ENCODE data around the gene MCTP2. TPM values are rescaled to one million over a fixed set of nuclear protein-coding genes. Genes with fewer than 3 reads are reported as not detected.

MCTP2 gene
- total and polyA plus RNA-seq, 2 of the 8 experiments (the other 6 are each of a cell fraction or from before 2014, with no cell fraction given) = 3.4 to 4.5 TPM

GRCh38 chr15:94237903-94238302 is 6.5 kb downstream of the MCTP2 start:
- no peak for TF ChIP-seq BCL11A (IDR thresholded peaks at IDR 0.05; ENCODE audit: low read depth in 2 of 2, low read length in 2 of 2)
- TF ChIP-seq CEBPB (IDR thresholded peaks at IDR 0.05; ENCODE audit: low read depth, low read length) = no peak
- no peak for TF ChIP-seq CHD1 (IDR thresholded peaks at IDR 0.05; ENCODE audit: low read depth, low read length)
- TF ChIP-seq EP300 (IDR thresholded peaks at IDR 0.05; ENCODE audit: borderline replicate concordance in 1 of 2, low read depth in 2 of 2, low read length in 2 of 2) = no peak
- TF ChIP-seq EGR1 (IDR thresholded peaks at IDR 0.05; ENCODE audit: borderline replicate concordance, low read depth, low read length) = no peak
- no peak for TF ChIP-seq RXRA (IDR thresholded peaks at IDR 0.05; ENCODE audit: insufficient read depth, low read depth, low read length)
- TF ChIP-seq SP2 (IDR thresholded peaks at IDR 0.05; ENCODE audit: low read length) = no peak
- no peak for TF ChIP-seq POU5F1 (IDR thresholded peaks at IDR 0.05; ENCODE audit: low read depth, low read length)
- TF ChIP-seq SP4 (IDR thresholded peaks at IDR 0.05; ENCODE audit: low read length) = no peak
- no peak for TF ChIP-seq TCF12 (IDR thresholded peaks at IDR 0.05; ENCODE audit: low read depth, low read length)
- TF ChIP-seq POLR2A (IDR thresholded peaks at IDR 0.05; ENCODE audit: control extremely low read depth in 1 of 2, low read depth in 2 of 2, low read length in 2 of 2) = no peak
- TF ChIP-seq RAD21 (IDR thresholded peaks at IDR 0.05 in 1 of 2, conservative IDR thresholded peaks at IDR 0.05 in 1 of 2; ENCODE audit: low read depth in 2 of 2, low read length in 2 of 2) = no peak
- TF ChIP-seq SIN3A (conservative IDR thresholded peaks at IDR 0.05 in 1 of 2, IDR thresholded peaks at IDR 0.05 in 1 of 2; ENCODE audit: low read depth in 1 of 2, low read length in 2 of 2) = no peak
- Histone ChIP-seq H4K91ac (replicated peaks; ENCODE audit: insufficient read length, low read length) (no peak overlapping the region), H3K23ac (ENCODE audit: insufficient read length) (no peak overlapping the region), H4K8ac (ENCODE audit: extremely low read depth, insufficient read depth, low read length) (no peak overlapping the region), H3K56ac (replicated peaks; ENCODE audit: insufficient read length, low read depth, low read length) (no peak overlapping the region), H2BK120ac (replicated peaks; ENCODE audit: low read depth, low read length) (no peak overlapping the region), H2BK5ac (ENCODE audit: low read depth, low read length) (no peak overlapping the region), H4K20me1 (replicated peaks in 1 of 2; ENCODE audit: control insufficient read depth in 1 of 2, insufficient read depth in 2 of 2, low read length in 2 of 2) (no peaks in the 10 kb centered on the region), H3K36me3 (ENCODE audit: control insufficient read depth in 2 of 4, insufficient read depth in 4 of 4, low read length in 3 of 4) (no peaks in the 10 kb centered on the region), H3K4me3 (ENCODE audit: extremely low read depth in 1 of 4, insufficient read depth in 2 of 4, low read depth in 3 of 4, low read length in 4 of 4) (no peak overlapping the region), H3K4me2 (ENCODE audit: insufficient read depth in 1 of 2, low read depth in 2 of 2, low read length in 2 of 2) (no peak overlapping the region), H2AK5ac (ENCODE audit: low read depth, low read length) (no peak overlapping the region), H3K4me1 (replicated peaks in 1 of 4; ENCODE audit: control insufficient read depth in 3 of 4, insufficient read depth in 4 of 4, low read length in 3 of 4) (no peaks in the 10 kb centered on the region; a peak in 1 of 7 replicates), H3K18ac (ENCODE audit: extremely low read depth, low read length) (no peak overlapping the region), H2BK20ac (ENCODE audit: low read length) (no peak overlapping the region), H4K5ac (ENCODE audit: insufficient read length, low read depth, low read length) (no peak overlapping the region), H3K27me3 (replicated peaks in 1 of 4; ENCODE audit: control insufficient read depth in 3 of 4, extremely low read depth in 1 of 4, insufficient read depth in 3 of 4, low read length in 3 of 4) (no peaks in the 10 kb centered on the region; a peak in 1 of 7 replicates), H3K4ac (replicated peaks; ENCODE audit: insufficient read length, low read depth, low read length) (no peak overlapping the region), H3K27ac (ENCODE audit: low read depth, low read length) (no peak overlapping the region), H3K9me3 (ENCODE audit: insufficient read depth in 2 of 2, low read depth in 1 of 2, low read length in 1 of 2) (no peaks in the 10 kb centered on the region), H2AFZ (ENCODE audit: low read length) (no peak overlapping the region), H3K79me2 (ENCODE audit: control insufficient read depth in 1 of 2, insufficient read depth in 2 of 2, low read length in 2 of 2) (no peaks in the 10 kb centered on the region), H2BK12ac (ENCODE audit: low read depth, low read length) (no peak overlapping the region), H3K9ac (replicated peaks in 1 of 4; ENCODE audit: extremely low read depth in 1 of 4, low read depth in 3 of 4, low read length in 3 of 4) (no peak overlapping the region), H2BK15ac (ENCODE audit: low read length) (no peak overlapping the region), H3K23me2 (ENCODE audit: low read depth, low read length) (no peaks in the 10 kb centered on the region), H3K79me1 (ENCODE audit: low read depth, low read length) (no peaks in the 10 kb centered on the region), H3K14ac (ENCODE audit: insufficient read length) (no peak overlapping the region)
- no peak for FAIRE-seq
- ChIA-PET POLR2A (ENCODE audit: partially characterized antibody) (no interaction called here), CTCF (ENCODE audit: partially characterized antibody) (no interaction called here)
- WGBS, 2 experiments (ENCODE audit: extremely low coverage in 1 of 2, insufficient coverage in 1 of 2, insufficient read length in 1 of 2, insufficient replicate concordance in 2 of 2, low coverage in 1 of 2, low lambda C conversion rate in 2 of 2, missing lambda C conversion rate in 1 of 2) = 92% methylated on average over 8 of the region's 8 CpGs; no CpG with 5 or more reads in 1 of the 2 experiments
- DNase-seq (ENCODE audit: low read depth in 1 of 2, low spot score in 2 of 2) = no peak
